HCEC 1CT (cell line): ENCODE measurements around the gene CDH23.

ENCODE experiments used
- DNase-seq: peaks from one replicate; pipeline ENCODE4 v3.0.0-alpha.2; 2017

The CDH23 gene

GRCh38 chr10:71392791-71393781, 3.6 kb upstream of the CDH23 start:
- DNase-seq: no peak

- no peak for DNase-seq
Measured at GRCh38 chr10:71393841-71394475, 2.8 kb upstream of the CDH23 start.

- no peak for DNase-seq
Measured at GRCh38 chr10:71394926-71395562, 1.7 kb upstream of the CDH23 start.

DNA sequence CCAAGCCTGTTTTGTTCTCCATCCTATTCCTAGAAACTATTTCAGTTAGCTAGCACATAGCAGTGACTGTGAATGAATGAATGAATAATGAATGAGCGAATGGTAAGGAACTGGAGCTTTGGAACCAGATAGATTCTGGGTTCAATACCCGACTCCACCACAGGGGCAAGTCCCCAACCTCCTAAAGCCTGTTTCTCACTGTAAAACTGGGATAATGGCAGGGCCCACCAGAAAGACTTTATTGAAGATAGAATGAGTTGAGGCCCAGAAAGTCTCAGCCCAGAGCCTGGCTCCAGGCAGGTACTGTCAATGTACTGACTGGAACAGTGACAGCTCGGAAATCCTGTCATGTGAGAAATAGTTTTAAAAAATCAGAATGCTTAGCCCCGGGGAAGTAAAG, 1.1 kb upstream of the CDH23 start:
- DNase-seq: no peak

DNA sequence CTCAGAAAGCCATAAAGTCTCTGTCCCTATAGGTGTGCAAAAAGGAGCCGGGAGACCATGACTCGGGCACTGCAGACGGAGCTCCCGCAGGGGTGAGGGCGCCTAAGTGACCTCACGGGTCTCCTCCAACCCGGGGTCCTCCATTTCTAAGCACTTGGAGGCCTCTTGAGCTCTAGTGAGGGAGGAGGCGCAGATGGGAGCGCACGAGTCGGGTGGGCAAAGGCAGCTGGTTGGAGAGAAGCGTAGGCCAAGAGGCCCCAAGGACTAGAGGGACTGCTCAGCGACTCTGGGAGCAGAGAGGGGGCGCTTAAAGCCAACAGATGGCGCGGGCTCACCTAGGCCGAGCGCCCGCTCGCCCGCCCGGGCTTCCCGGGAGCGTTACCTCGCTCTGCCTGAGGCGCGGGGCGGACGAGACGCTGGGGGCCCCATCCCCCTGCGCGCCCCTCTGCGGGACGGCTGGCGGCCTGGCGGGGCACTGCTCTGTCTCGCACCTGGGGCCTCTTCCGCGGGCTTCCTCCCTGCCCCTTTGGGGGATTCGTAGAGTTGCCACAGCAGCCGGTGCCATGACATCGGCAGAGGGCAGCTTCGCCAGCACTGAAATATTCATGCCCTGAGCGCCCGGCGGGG, 523 bp upstream of the CDH23 start:
- DNase-seq: no peak

DNA sequence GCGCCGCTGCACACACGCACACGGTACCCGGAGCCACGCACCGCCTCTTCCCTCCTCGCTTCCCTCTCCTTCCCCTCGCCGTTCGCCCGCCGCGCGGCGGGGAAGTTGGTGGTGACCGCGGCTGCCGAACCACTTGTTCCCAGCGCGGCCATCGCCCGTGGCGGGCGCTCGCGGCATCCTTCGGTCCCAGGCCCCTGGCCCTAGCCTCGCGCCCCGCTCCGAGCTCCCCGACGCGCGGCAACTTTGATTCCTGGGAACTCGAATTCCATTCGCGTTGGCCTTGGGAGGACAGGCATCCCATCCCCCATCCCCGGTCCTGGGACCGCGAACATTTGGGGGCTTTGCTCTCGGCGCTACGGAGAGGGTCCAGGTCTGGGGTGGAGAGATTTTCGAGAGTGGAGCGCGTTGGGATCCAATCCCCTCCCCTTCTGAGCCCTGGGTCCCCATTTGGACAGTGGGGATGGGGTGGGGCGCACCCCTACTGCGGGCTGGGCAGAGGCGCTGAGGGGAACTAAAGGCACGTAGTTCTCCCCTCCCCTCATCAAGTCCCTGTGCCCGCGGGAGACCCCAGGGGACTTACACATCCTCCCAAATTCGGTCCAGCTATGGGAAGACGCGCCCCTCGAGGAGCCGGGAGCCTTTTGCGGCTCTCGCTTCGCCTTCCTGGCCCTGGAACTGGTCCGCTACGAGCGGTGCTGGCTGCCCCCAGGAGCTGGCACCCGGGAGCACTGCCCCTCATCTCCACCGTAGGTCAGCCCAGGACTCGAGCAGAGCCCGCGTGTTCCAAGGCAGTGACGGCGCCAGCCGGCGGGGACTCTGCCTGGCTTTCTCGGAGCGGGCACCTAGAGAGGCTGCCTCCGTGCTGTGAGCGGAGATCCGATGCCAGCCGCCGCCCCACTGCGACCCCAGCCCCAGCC, 834 bp downstream of the CDH23 start:
- DNase-seq: no peak

- no peak for DNase-seq
Measured at GRCh38 chr10:71398976-71399375, 2.3 kb downstream of the CDH23 start.

DNA sequence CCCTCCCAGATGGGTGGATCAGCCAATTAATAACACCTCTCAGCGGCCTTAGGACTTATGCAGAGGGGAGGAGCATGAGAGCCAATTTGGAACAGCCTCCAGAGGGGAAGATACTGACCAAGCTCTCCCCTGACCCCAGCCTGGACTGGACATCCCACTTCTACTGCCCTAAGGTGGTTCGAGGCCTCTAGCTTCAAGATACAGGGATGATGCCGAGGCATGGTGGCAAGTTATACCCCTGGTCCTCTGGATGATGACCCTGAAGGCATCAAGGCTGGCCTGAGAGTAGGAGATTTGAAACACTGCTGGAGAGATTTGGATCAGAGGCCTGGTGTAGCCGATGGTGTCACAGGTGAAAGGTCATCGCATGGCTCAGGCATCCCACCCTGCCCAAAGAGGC, 3.2 kb downstream of the CDH23 start:
- DNase-seq: no peak

GRCh38 chr10:71401056-71401455, 4.3 kb downstream of the CDH23 start:
- DNase-seq: no peak

- DNase-seq: no peak
Measured at GRCh38 chr10:71402005-71402404, 5.3 kb downstream of the CDH23 start.

DNA sequence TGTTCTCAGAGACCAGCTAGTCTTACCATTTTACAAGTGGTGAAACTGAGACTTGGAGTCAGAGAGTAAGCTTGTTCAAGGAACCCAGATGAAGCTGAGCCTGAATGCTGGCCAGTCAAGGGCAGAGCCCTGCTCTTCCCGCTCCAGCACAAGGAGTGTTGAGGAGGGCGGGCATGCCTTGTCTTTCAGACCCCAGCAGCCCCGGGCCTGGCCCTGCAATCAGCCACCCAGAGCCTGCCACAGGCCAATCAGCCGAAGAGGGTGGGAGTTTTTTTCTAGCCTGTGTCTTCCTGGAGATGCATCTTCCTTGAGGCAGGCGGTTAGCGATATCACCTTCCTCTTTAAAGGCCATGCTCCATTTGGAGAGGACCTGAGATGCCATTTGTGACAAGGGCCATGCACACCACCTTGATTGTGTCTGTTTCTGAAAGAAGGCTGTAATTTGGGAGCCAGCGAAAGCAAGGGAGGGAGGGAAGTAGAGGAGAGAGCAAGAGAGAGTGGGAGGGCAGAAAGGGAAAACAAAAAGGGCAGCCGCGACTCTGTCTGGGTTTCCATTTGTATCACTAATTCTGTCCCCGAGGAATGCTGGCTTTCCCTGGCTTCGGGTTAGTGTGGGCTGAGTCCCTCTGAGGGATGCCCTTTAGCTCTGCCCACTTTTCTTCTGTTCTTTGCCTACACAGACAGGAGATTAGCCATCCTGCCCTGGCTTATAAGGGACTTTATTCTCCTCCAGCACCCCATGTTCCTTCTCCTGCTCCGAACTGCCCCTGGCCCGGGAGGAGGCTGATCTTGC, 8.0 kb downstream of the CDH23 start:
- DNase-seq: no peak

GRCh38 chr10:71406878-71407277, 10.2 kb downstream of the CDH23 start:
- DNase-seq: no peak

GRCh38 chr10:71408436-71409225, 11.9 kb downstream of the CDH23 start:
- no peak for DNase-seq

- no peak for DNase-seq
Measured at GRCh38 chr10:71409516-71410104, 12.9 kb downstream of the CDH23 start.

DNA sequence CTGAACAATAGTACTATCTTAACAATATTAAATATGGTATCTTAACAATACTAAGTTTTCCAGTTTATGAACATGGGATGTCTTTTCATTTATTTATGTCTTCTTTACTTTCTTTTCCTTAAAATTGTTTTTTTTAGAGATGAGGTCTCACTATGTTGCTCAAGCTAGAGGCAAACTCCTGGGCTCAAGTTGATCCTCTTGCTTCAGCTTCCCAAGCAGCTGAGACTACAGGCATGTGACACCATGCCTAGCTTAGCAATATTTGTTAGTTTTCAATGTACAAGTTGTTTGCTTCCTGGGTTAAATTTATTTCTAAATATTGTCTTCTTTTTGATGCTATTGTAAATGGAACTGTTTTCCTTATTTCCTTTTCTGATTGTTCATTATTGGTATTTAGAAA, 16.9 kb downstream of the CDH23 start:
- no peak for DNase-seq

DNA sequence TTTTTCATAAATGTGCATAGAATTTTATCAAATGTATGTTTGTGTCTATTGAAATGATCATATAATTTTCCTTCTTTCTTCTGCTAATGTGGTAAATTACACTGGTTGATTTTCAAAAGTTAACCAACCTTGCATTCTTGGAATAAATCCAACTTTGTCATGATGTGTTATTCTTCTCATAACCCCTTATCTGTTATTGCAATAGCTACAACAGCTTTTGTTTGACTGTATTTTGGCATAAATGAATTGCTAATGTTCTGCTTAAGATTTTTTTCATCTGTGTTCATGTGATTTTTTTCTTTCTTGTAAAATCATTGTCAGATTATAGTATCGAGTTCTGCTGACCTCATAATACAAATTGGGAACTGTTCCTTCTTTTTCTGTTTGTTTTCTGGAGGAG, 17.6 kb downstream of the CDH23 start:
- DNase-seq: no peak

GRCh38 chr10:71419002-71419540, 22.4 kb downstream of the CDH23 start:
- no peak for DNase-seq

- DNase-seq: no peak
Measured at GRCh38 chr10:71419750-71420149, 23.0 kb downstream of the CDH23 start.

DNA sequence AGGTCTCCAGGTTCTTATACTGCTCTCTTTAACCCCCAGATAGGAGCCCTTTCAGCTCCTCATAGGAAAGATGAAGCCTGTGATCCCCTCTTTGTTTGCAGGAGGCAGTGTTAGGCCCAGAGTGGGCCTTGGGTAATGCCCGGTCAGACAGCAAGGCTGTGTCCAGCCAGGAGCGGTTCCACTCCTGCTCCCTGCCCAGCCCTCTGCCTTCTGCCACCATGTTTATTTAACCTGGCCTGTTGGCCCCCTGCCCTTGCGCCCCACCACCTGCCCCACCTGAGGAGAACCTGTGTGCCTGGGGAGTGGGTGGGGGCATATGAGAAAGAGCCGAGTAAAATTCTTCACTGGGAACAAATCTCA, 24.3 kb downstream of the CDH23 start:
- DNase-seq: no peak

GRCh38 chr10:71423250-71423649, 26.5 kb downstream of the CDH23 start:
- no peak for DNase-seq
